Right atrium auricular region (tissue), 2 donors: ENCODE measurements around the gene MRNIP. TPM values are rescaled to one million over a fixed set of nuclear protein-coding genes. Genes with fewer than 3 reads are reported as not detected.

Source experiments
- DNase-seq: peaks from one replicate; pipeline ENCODE4 v3.0.0-alpha.2; 2019; ENCODE audit warnings: low spot score
- H3K27ac ChIP-seq, 2 donors: fragments of 200-600 bp; sonication (generic); 1 replicate in 1 of 2; 2 replicates in 1 of 2; pipeline ENCODE4 v1.5.1; 2016 to 2019
- H3K27me3 ChIP-seq, 2 donors: fragments of 200-600 bp; sonication (generic); one replicate each; pipeline versions ENCODE4 v1.5.1 to v1.6.0; 2017 to 2019
- H3K36me3 ChIP-seq: fragments of 200-600 bp; sonication (generic); one replicate; pipeline ENCODE4 v1.5.1; 2016
- H3K4me1 ChIP-seq, 2 donors: fragments of 200-600 bp; sonication (generic); one replicate each; pipeline versions ENCODE4 v1.5.1 to v1.6.0; 2017 to 2019
- H3K4me3 ChIP-seq, 2 donors: fragments of 200-600 bp; sonication (generic); 1 replicate in 1 of 2; 2 replicates in 1 of 2; pipeline ENCODE4 v1.5.1; 2017 to 2019; ENCODE audit warnings: mild to moderate bottlenecking in 1 of 2, moderate library complexity in 1 of 2
- H3K9me3 ChIP-seq, 2 donors: fragments of 200-600 bp; sonication (generic); one replicate each; pipeline ENCODE4 v1.5.1; 2019
- total RNA-seq, 2 donors: library from RNA; depleted of rRNA; stranded (reverse); fragments of >200 nt; gene quantifications; one replicate each; pipeline ENCODE4 v1.1.0, GENCODE V29; 2016
- TF ChIP-seq, protein P1 (sequence below), 2 donors: fragments of 200-600 bp; sonication (generic); IDR thresholded peaks; one replicate each; pipeline ENCODE4 v1.5.1; 2019; ENCODE audit warnings: antibody characterized with exemption in 2 of 2

MRNIP gene
- total RNA-seq, 2 donors from 2014 or later = 12.5 to 20.3 TPM

DNA sequence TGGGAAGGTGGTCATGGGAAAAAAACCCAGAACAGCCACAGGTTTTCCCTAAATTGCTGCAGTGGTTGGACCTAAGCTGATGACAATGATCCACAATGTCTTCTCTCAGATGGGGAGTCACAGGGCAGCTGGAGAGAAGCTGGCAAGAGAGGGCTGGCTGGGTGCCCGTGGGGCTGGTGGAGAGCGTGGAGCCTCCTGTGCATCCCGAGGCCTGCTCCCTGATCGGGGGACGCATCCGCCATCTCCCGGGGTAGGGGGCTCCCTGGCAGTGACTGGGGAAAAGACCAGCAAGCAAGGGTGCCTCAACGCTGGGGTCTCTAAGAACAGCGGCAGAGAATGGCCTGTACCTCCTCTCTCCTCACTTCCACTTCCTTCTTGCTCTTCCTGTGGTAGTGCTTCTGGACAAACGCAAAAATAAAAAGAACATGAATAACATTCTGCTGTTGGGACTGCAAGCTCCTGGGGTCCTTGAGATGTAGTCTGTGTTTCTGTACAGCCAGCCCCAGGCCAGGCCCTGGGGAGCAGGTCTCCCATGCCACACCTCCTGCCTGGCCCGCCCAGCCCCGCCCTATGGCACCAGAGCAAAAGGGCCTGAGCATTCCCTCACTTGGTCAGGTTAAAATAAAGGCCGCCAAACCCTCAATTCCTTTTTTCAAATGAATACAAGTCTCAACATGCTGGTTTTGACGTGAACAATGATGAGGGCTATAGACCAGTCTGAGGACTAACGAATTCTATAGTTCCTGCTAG is 7.0 kb upstream of the MRNIP start:
- DNase-seq = no peak
- H3K4me1 ChIP-seq = peaks cover 0 to 8% of the 10 kb centered on the region in 2 donors
- H3K9me3 ChIP-seq = no peaks in the 10 kb centered on the region
- peaks cover 33% of the 10 kb centered on the region for H3K36me3 ChIP-seq
- H3K27ac ChIP-seq = no peak overlapping the region
- H3K4me3 ChIP-seq = no peak overlapping the region
- no peaks in the 10 kb centered on the region for H3K27me3 ChIP-seq
- TF ChIP-seq, protein P1, sequence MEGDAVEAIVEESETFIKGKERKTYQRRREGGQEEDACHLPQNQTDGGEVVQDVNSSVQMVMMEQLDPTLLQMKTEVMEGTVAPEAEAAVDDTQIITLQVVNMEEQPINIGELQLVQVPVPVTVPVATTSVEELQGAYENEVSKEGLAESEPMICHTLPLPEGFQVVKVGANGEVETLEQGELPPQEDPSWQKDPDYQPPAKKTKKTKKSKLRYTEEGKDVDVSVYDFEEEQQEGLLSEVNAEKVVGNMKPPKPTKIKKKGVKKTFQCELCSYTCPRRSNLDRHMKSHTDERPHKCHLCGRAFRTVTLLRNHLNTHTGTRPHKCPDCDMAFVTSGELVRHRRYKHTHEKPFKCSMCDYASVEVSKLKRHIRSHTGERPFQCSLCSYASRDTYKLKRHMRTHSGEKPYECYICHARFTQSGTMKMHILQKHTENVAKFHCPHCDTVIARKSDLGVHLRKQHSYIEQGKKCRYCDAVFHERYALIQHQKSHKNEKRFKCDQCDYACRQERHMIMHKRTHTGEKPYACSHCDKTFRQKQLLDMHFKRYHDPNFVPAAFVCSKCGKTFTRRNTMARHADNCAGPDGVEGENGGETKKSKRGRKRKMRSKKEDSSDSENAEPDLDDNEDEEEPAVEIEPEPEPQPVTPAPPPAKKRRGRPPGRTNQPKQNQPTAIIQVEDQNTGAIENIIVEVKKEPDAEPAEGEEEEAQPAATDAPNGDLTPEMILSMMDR (IDR thresholded peaks at IDR 0.05) = no peak

GRCh38 chr5:179864686-179865085 is 6.1 kb upstream of the MRNIP start:
- TF ChIP-seq, protein P1 (IDR thresholded peaks at IDR 0.05) = no peak
- Histone ChIP-seq H3K4me1 (peaks cover 0 to 5% of the 10 kb centered on the region in 2 donors), H3K9me3 (no peaks in the 10 kb centered on the region), H3K4me3 (no peak overlapping the region), H3K27ac (no peak overlapping the region), H3K27me3 (no peaks in the 10 kb centered on the region), H3K36me3 (peaks cover 32% of the 10 kb centered on the region)
- no peak for DNase-seq

GRCh38 chr5:179863449-179864085 is 5.0 kb upstream of the MRNIP start:
- no peak overlapping the region for H3K4me3 ChIP-seq
- no peaks in the 10 kb centered on the region for H3K27me3 ChIP-seq
- H3K36me3 ChIP-seq = peaks cover 30% of the 10 kb centered on the region
- H3K27ac ChIP-seq = no peak overlapping the region
- DNase-seq = no peak
- H3K4me1 ChIP-seq = peaks cover 0 to 10% of the 10 kb centered on the region in 2 donors
- TF ChIP-seq, protein P1 (IDR thresholded peaks at IDR 0.05) = no peak
- no peaks in the 10 kb centered on the region for H3K9me3 ChIP-seq

GRCh38 chr5:179862891-179863290 is 4.3 kb upstream of the MRNIP start:
- Histone ChIP-seq H3K9me3 (no peaks in the 10 kb centered on the region), H3K27ac (no peak overlapping the region), H3K36me3 (peaks cover 28% of the 10 kb centered on the region), H3K4me1 (peaks cover 0 to 13% of the 10 kb centered on the region in 2 donors), H3K27me3 (no peaks in the 10 kb centered on the region), H3K4me3 (no peak overlapping the region)
- no peak for DNase-seq
- TF ChIP-seq, protein P1 (IDR thresholded peaks at IDR 0.05) = no peak

DNA sequence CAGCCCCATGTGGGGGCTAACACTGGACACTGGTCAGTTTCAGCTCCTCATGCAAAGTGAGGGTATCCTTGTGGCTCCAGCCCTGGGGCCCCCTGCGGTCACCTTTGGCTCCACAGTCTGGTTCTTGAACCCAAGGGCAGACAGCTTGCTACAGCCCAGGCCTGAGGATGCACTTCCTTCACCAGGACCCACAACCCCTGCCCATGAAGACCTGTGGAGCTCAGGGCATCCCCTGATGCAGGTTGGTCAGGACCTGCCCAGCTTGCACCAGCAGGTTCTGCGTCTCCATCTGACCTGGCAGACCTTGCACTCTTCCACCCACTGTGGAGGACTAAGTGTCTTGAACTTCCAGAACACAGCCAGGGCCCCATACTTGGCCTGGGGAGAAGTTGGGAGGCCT is 3.7 kb upstream of the MRNIP start:
- Histone ChIP-seq H3K4me3 (no peak overlapping the region), H3K36me3 (peaks cover 22% of the 10 kb centered on the region), H3K9me3 (no peaks in the 10 kb centered on the region), H3K27ac (no peak overlapping the region), H3K27me3 (no peaks in the 10 kb centered on the region), H3K4me1 (peaks cover 0 to 19% of the 10 kb centered on the region in 2 donors)
- TF ChIP-seq, protein P1 (IDR thresholded peaks at IDR 0.05) = no peak
- DNase-seq = no peak
